Measurements from ENCODE around the gene SPEF1. TPM values are rescaled to one million over a fixed set of nuclear protein-coding genes. Genes with fewer than 3 reads are reported as not detected.

The SPEF1 gene
- total and polyA plus RNA-seq, 2 of the 13 experiments (the other 11 are each of a cell fraction or from before 2014, with no cell fraction given) = 0.11 to 0.27 TPM

DNA sequence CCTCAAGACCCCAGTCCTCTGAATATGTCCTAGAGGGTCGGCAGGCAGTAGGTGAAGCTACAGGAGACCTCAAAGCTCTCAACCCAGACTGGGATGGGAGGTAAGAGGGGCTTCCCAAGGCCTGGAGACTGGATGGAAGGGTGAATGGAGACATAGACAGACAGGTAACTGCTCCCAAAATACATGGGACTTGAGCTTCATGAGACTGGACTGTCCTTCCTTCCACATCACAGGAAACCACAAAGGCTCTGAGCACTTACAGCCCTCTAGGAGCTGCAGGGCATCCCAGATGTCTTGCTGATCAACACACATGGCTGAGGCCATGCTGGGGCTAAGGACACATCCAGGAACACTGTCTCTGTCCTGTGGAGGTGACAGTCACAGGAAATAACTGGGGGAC lies 37.2 kb downstream of the SPEF1 start:
- intact Hi-C loops (cut with micrococcal nuclease; ENCODE audit: unreplicated experiment) = no loop called here

DNA sequence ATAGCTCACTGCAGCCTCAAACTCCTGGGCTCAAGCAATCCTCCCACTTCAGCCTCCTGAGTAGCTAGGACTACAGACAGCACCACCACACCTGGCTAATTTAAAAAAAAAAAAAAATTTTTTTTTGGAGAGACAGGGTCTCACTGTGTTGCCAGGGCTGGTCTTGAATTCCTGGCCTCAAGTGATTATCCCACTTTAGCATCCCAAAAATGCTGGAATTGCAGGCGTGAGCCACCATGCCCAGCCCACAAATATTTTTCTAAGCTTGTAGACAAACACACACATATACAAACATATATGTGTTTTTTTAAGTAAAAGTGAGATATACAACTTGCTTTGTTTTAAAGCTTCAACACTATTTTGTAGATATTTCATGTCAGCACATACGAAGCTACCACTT lies 38.0 kb downstream of the SPEF1 start:
- intact Hi-C loops (cut with micrococcal nuclease; ENCODE audit: unreplicated experiment) = no loop called here
- CTCF ChIA-PET (ENCODE audit: low intra/inter-chr PET ratio, low total read pairs) = no interaction called here
- peaks cover 62% of the 10 kb centered on the region for H3K4me1 ChIP-seq (ENCODE audit: insufficient read depth, low read length)
- DNase-seq (ENCODE audit: low spot score) = no peak
- no peaks in the 10 kb centered on the region for H4K20me1 ChIP-seq (ENCODE audit: insufficient read depth, low read length)
- no peak for ATAC-seq
- BruUV-seq (replicated peaks) = no TSS peak
- H3K79me2 ChIP-seq (ENCODE audit: insufficient read depth, low read length) = no peaks in the 10 kb centered on the region
- H3K36me3 ChIP-seq (replicated peaks in 1 of 2; ENCODE audit: control insufficient read depth in 1 of 2, insufficient read depth in 2 of 2, low read length in 2 of 2) = no peaks in the 10 kb centered on the region
- H3K4me3 ChIP-seq (replicated peaks in 1 of 3; ENCODE audit: insufficient read depth in 1 of 3, low read depth in 2 of 3, low read length in 3 of 3) = no peak overlapping the region
- no peak for FAIRE-seq
- H2AFZ ChIP-seq (ENCODE audit: low read length) = no peak overlapping the region
- H3K4me2 ChIP-seq (ENCODE audit: low read depth, low read length) = no peak overlapping the region
- H3K9ac ChIP-seq (ENCODE audit: insufficient read depth, low read depth, low read length) = no peak overlapping the region
- no peaks in the 10 kb centered on the region for H3K9me3 ChIP-seq (ENCODE audit: low read length)
- POLR2A ChIA-PET = interaction anchor here (1.1 kb wide), 1 partner anchor 26 kb away, joined by 3 read pairs; no protein-coding TSS in a partner anchor
- WGBS (ENCODE audit: low lambda C conversion rate) = 29% methylated on average over 2 of the region's 2 CpGs
- in situ Hi-C loops (cut with HindIII; ENCODE audit: extremely low pct_ligation_motif_present, low pct_unique_long_range_greater_than_20kb) = no loop called here
- no peak overlapping the region for H3K27ac ChIP-seq (ENCODE audit: extremely low read length, insufficient read depth, low read length)
- peaks cover 10 to 46% of the 10 kb centered on the region in 2 experiments for H3K27me3 ChIP-seq (ENCODE audit: control insufficient read depth in 1 of 2, insufficient read depth in 2 of 2, low read length in 2 of 2)
- TF ChIP-seq JARID2 (CRISPR knock-in tag; IDR thresholded peaks at IDR 0.05; ENCODE audit: insufficient replicate concordance) (no peak), PAWR (CRISPR knock-in tag; IDR thresholded peaks at IDR 0.05; ENCODE audit: borderline replicate concordance) (no peak)
- TF ChIP-seq, protein P1, sequence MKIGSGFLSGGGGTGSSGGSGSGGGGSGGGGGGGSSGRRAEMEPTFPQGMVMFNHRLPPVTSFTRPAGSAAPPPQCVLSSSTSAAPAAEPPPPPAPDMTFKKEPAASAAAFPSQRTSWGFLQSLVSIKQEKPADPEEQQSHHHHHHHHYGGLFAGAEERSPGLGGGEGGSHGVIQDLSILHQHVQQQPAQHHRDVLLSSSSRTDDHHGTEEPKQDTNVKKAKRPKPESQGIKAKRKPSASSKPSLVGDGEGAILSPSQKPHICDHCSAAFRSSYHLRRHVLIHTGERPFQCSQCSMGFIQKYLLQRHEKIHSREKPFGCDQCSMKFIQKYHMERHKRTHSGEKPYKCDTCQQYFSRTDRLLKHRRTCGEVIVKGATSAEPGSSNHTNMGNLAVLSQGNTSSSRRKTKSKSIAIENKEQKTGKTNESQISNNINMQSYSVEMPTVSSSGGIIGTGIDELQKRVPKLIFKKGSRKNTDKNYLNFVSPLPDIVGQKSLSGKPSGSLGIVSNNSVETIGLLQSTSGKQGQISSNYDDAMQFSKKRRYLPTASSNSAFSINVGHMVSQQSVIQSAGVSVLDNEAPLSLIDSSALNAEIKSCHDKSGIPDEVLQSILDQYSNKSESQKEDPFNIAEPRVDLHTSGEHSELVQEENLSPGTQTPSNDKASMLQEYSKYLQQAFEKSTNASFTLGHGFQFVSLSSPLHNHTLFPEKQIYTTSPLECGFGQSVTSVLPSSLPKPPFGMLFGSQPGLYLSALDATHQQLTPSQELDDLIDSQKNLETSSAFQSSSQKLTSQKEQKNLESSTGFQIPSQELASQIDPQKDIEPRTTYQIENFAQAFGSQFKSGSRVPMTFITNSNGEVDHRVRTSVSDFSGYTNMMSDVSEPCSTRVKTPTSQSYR (CRISPR knock-in tag; IDR thresholded peaks at IDR 0.05; ENCODE audit: borderline replicate concordance) = no peak
- TF ChIP-seq, protein P2, sequence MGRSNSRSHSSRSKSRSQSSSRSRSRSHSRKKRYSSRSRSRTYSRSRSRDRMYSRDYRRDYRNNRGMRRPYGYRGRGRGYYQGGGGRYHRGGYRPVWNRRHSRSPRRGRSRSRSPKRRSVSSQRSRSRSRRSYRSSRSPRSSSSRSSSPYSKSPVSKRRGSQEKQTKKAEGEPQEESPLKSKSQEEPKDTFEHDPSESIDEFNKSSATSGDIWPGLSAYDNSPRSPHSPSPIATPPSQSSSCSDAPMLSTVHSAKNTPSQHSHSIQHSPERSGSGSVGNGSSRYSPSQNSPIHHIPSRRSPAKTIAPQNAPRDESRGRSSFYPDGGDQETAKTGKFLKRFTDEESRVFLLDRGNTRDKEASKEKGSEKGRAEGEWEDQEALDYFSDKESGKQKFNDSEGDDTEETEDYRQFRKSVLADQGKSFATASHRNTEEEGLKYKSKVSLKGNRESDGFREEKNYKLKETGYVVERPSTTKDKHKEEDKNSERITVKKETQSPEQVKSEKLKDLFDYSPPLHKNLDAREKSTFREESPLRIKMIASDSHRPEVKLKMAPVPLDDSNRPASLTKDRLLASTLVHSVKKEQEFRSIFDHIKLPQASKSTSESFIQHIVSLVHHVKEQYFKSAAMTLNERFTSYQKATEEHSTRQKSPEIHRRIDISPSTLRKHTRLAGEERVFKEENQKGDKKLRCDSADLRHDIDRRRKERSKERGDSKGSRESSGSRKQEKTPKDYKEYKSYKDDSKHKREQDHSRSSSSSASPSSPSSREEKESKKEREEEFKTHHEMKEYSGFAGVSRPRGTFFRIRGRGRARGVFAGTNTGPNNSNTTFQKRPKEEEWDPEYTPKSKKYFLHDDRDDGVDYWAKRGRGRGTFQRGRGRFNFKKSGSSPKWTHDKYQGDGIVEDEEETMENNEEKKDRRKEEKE (IDR thresholded peaks at IDR 0.05) = no peak

More for the DNA sequence above, 37.2 kb downstream of the SPEF1 start:
- no peak for DNase-seq (ENCODE audit: low spot score)
- POLR2A ChIA-PET = interaction anchor here (1.1 kb wide), 1 partner anchor 25 kb away, joined by 3 read pairs; no protein-coding TSS in a partner anchor
- Histone ChIP-seq H3K9me3 (ENCODE audit: low read length) (no peaks in the 10 kb centered on the region), H3K79me2 (ENCODE audit: insufficient read depth, low read length) (no peaks in the 10 kb centered on the region), H3K4me2 (ENCODE audit: low read depth, low read length) (no peak overlapping the region; the same call in 1 of the 2 replicates), H3K36me3 (replicated peaks in 1 of 2; ENCODE audit: control insufficient read depth in 1 of 2, insufficient read depth in 2 of 2, low read length in 2 of 2) (no peaks in the 10 kb centered on the region), H3K4me3 (replicated peaks in 1 of 3; ENCODE audit: insufficient read depth in 1 of 3, low read depth in 2 of 3, low read length in 3 of 3) (no peak overlapping the region), H3K27ac (ENCODE audit: extremely low read length, insufficient read depth, low read length) (no peak overlapping the region), H2AFZ (ENCODE audit: low read length) (no peak overlapping the region), H3K4me1 (ENCODE audit: insufficient read depth, low read length) (peaks cover 62% of the 10 kb centered on the region), H3K27me3 (ENCODE audit: control insufficient read depth in 1 of 2, insufficient read depth in 2 of 2, low read length in 2 of 2) (peaks cover 12 to 47% of the 10 kb centered on the region in 2 experiments; a peak in 4 of 5 replicates), H4K20me1 (ENCODE audit: insufficient read depth, low read length) (no peaks in the 10 kb centered on the region), H3K9ac (ENCODE audit: insufficient read depth, low read depth, low read length) (no peak overlapping the region)
- in situ Hi-C loops (cut with HindIII; ENCODE audit: extremely low pct_ligation_motif_present, low pct_unique_long_range_greater_than_20kb) = no loop called here
- BruUV-seq (replicated peaks) = no TSS peak
- no peak for TF ChIP-seq SMARCC2 (IDR thresholded peaks at IDR 0.05)
- TF ChIP-seq ELF3 (CRISPR knock-in tag; IDR thresholded peaks at IDR 0.05) = no peak
- 0 out of 2 replicates have a peak, but pooled peaks have one; percentile 37 for TF ChIP-seq NFIB (CRISPR knock-in tag; IDR thresholded peaks at IDR 0.05; ENCODE audit: borderline replicate concordance)
- TF ChIP-seq ZNF354B (CRISPR knock-in tag; IDR thresholded peaks at IDR 0.05) = 0 out of 2 replicates have a peak, but pooled peaks have one; percentile 53
- no peak for TF ChIP-seq ZNF143 (CRISPR knock-in tag; IDR thresholded peaks at IDR 0.05)
- no peak for TF ChIP-seq XBP1 (CRISPR knock-in tag; IDR thresholded peaks at IDR 0.05)
- TF ChIP-seq, protein P3, sequence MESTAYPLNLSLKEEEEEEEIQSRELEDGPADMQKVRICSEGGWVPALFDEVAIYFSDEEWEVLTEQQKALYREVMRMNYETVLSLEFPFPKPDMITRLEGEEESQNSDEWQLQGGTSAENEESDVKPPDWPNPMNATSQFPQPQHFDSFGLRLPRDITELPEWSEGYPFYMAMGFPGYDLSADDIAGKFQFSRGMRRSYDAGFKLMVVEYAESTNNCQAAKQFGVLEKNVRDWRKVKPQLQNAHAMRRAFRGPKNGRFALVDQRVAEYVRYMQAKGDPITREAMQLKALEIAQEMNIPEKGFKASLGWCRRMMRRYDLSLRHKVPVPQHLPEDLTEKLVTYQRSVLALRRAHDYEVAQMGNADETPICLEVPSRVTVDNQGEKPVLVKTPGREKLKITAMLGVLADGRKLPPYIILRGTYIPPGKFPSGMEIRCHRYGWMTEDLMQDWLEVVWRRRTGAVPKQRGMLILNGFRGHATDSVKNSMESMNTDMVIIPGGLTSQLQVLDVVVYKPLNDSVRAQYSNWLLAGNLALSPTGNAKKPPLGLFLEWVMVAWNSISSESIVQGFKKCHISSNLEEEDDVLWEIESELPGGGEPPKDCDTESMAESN (CRISPR knock-in tag; conservative IDR thresholded peaks at IDR 0.05) = no peak
- TF ChIP-seq ZFP36 (IDR thresholded peaks at IDR 0.05; ENCODE audit: borderline replicate concordance, low read depth, low read length, partially characterized antibody) = no peak
- FAIRE-seq = no peak
- no peak for ATAC-seq
- WGBS (ENCODE audit: low lambda C conversion rate) = 0% methylated on average over 1 of the region's 1 CpG
- CTCF ChIA-PET (ENCODE audit: low intra/inter-chr PET ratio, low total read pairs) = no interaction called here
